OCI-LY3 (cell line): ENCODE results near the gene HSF4.

ENCODE experiments used
- H2AFZ ChIP-seq: fragments of 200-600, 300-600 bp; shearing (Covaris generic); 2 replicates; pipeline ENCODE4 v1.6.0; 2014; ENCODE audit warnings: antibody characterized with exemption, low read depth, low read length
- H3K27ac ChIP-seq: fragments of 200-600, 300-600 bp; sonication (generic); 2 replicates; pipeline ENCODE4 v1.5.1; 2014; ENCODE audit warnings: mild to moderate bottlenecking, low read length, moderate library complexity, mixed read lengths
- H3K27me3 ChIP-seq: fragments of 200-600, 300-600 bp; sonication (generic); 2 replicates; pipeline ENCODE4 v1.6.1; 2014; ENCODE audit warnings: low read depth, low read length, mixed read lengths
- H3K36me3 ChIP-seq: fragments of 200-600, 300-600 bp; sonication (generic); replicated peaks from 2 replicates; pipeline ENCODE3; 2014; ENCODE audit warnings: low read depth, low read length, mixed read lengths
- H3K4me1 ChIP-seq: fragments of 300-600, 200-600 bp; sonication (generic); 2 replicates; pipeline ENCODE4 v1.6.1; 2014; ENCODE audit warnings: low read length, mixed read lengths
- H3K4me2 ChIP-seq: fragments of 200-600, 300-600 bp; sonication (generic); 2 replicates; pipeline ENCODE4 v1.6.1; 2014; ENCODE audit warnings: low read length, mixed read lengths
- H3K4me3 ChIP-seq: fragments of 300-600, 200-600 bp; sonication (generic); 2 replicates; pipeline ENCODE4 v1.5.1; 2014; ENCODE audit warnings: antibody characterized with exemption, mild to moderate bottlenecking, low read length, moderate library complexity
- H3K79me2 ChIP-seq: fragments of 300-600, 200-600 bp; shearing (Covaris generic); 2 replicates; pipeline ENCODE4 v1.6.1; 2014; ENCODE audit warnings: mild to moderate bottlenecking, low read length, mixed read lengths
- H3K9ac ChIP-seq: fragments of 300-600, 200-600 bp; shearing (Covaris generic); 2 replicates; pipeline ENCODE4 v1.6.0; 2014; ENCODE audit warnings: mild to moderate bottlenecking, low read length, moderate library complexity
- H3K9me3 ChIP-seq: fragments of 200-600, 300-600 bp; shearing (Covaris generic); 2 replicates; pipeline ENCODE4 v1.6.1; 2014; ENCODE audit warnings: low read length, mixed read lengths; ENCODE audit not compliant: insufficient read depth
- H4K20me1 ChIP-seq: fragments of 200-600, 300-600 bp; sonication (generic); 2 replicates; pipeline ENCODE4 v1.6.1; 2016; ENCODE audit warnings: low read length, mixed read lengths; ENCODE audit not compliant: insufficient read depth
- EZH2phosphoT487 ChIP-seq: fragments of 200-600 bp; shearing (Covaris generic); IDR thresholded peaks from 2 replicates; pipeline ENCODE4 v1.6.1; 2018; ENCODE audit warnings: antibody characterized with exemption, mixed run types, low read depth
- TF ChIP-seq, protein P1 (sequence below): fragments of 200-600, 300-600 bp; sonication (generic); IDR thresholded peaks from 2 replicates; pipeline ENCODE4 v1.5.1; 2014; ENCODE audit warnings: antibody characterized with exemption, low read length, low read depth

Gene HSF4

DNA sequence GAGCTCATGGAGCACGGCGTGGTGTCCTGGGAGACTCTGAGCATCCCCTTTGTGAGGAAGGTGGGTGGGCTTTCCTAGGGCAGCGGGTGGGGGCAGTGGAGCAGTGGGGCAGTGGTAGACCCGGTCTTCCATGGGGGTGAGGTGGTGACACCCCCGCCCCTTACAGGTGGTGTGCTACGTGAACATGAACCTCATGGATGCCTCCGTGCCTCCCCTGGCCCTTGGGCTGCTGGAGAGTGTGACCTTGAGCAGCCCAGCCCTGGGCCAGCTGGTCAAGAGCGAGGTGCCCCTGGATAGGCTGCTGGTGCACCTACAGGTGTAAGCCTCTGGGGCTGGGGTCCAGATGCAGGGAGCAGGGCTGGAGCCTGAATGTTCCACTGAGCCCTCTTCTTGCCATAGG is 35.9 kb downstream of the HSF4 start:
- TF ChIP-seq, protein P1, sequence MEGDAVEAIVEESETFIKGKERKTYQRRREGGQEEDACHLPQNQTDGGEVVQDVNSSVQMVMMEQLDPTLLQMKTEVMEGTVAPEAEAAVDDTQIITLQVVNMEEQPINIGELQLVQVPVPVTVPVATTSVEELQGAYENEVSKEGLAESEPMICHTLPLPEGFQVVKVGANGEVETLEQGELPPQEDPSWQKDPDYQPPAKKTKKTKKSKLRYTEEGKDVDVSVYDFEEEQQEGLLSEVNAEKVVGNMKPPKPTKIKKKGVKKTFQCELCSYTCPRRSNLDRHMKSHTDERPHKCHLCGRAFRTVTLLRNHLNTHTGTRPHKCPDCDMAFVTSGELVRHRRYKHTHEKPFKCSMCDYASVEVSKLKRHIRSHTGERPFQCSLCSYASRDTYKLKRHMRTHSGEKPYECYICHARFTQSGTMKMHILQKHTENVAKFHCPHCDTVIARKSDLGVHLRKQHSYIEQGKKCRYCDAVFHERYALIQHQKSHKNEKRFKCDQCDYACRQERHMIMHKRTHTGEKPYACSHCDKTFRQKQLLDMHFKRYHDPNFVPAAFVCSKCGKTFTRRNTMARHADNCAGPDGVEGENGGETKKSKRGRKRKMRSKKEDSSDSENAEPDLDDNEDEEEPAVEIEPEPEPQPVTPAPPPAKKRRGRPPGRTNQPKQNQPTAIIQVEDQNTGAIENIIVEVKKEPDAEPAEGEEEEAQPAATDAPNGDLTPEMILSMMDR = no peak
- no peak for TF ChIP-seq EZH2phosphoT487
- Histone ChIP-seq H3K4me3 (no peak overlapping the region), H4K20me1 (no peaks in the 10 kb centered on the region), H3K9ac (no peak overlapping the region), H3K27ac (no peak overlapping the region), H3K79me2 (no peaks in the 10 kb centered on the region), H3K36me3 (peaks cover 52% of the 10 kb centered on the region), H3K4me2 (no peak overlapping the region), H3K9me3 (no peaks in the 10 kb centered on the region), H3K4me1 (no peaks in the 10 kb centered on the region), H3K27me3 (no peaks in the 10 kb centered on the region), H2AFZ (no peak overlapping the region)

DNA sequence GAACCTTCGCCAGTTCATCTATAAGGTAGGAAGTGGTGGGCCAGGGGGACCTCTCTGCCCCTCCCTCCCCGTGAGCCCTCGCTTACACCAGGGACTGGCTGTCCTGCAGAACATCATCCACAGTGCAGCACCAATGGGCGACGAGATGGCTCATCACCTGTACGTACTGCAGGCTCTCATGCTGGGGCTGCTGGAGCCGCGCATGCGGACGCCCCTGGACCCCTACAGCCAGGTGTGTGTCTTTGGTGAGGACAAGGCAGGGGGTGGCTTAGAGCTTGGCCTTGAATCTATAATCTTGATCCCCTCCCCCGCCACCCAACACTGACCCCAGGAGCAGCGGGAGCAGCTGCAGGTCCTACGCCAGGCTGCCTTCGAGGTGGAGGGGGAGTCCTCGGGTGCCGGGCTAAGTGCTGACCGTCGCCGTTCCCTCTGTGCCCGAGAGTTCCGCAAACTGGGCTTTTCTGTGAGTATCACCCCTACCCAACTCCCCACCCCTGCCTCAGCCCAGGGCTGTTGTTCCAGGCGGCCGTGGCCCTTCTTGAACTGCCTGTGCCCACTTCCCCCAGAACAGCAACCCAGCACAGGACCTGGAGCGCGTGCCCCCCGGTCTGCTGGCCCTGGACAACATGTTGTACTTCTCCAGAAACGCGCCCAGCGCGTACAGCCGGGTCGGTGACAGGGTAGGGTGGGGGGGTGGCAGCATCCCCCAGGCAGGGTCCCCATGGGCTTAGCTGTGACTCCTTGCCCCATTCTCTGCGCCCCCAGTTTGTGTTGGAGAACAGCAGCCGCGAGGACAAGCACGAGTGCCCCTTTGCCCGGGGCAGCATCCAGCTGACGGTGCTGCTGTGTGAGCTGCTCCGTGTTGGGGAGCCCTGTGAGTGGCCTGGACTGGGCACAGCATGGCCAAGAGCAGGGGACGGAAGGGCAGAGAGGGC is 37.1 kb downstream of the HSF4 start:
- Histone ChIP-seq H3K9ac (no peak overlapping the region), H2AFZ (no peak overlapping the region), H3K27ac (no peak overlapping the region), H3K4me3 (no peak overlapping the region), H3K4me1 (no peaks in the 10 kb centered on the region), H3K4me2 (no peak overlapping the region), H3K27me3 (no peaks in the 10 kb centered on the region), H3K36me3 (peaks cover 40% of the 10 kb centered on the region), H4K20me1 (0 out of 2 replicates have a peak, but pooled peaks cover 3% of the 10 kb centered on the region), H3K9me3 (no peaks in the 10 kb centered on the region), H3K79me2 (no peaks in the 10 kb centered on the region)
- TF ChIP-seq EZH2phosphoT487 = no peak
- TF ChIP-seq, protein P1 = no peak

DNA sequence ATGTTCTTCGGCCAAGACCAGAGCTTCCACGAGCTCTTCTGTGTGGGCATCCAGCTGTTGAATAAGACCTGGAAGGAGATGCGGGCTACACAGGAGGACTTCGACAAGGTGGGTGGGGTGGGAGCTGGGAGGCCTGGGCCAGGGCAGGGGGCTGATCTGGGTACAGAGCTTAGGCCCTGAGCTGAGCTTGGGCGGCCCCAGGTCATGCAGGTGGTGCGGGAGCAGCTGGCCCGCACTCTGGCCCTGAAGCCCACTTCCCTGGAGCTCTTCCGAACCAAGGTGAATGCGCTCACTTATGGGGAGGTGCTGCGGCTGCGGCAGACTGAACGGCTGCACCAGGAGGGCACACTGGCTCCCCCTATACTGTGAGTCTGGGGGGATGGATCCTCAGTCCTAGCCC is 37.9 kb downstream of the HSF4 start:
- Histone ChIP-seq H3K9me3 (no peaks in the 10 kb centered on the region), H3K79me2 (no peaks in the 10 kb centered on the region), H4K20me1 (0 out of 2 replicates have a peak, but pooled peaks cover 3% of the 10 kb centered on the region), H3K4me2 (no peak overlapping the region), H3K27me3 (no peaks in the 10 kb centered on the region), H3K36me3 (peaks cover 34% of the 10 kb centered on the region), H3K9ac (no peak overlapping the region), H2AFZ (no peak overlapping the region), H3K4me1 (no peaks in the 10 kb centered on the region), H3K4me3 (no peak overlapping the region), H3K27ac (no peak overlapping the region)
- TF ChIP-seq EZH2phosphoT487 = no peak
- TF ChIP-seq, protein P1 = no peak

DNA sequence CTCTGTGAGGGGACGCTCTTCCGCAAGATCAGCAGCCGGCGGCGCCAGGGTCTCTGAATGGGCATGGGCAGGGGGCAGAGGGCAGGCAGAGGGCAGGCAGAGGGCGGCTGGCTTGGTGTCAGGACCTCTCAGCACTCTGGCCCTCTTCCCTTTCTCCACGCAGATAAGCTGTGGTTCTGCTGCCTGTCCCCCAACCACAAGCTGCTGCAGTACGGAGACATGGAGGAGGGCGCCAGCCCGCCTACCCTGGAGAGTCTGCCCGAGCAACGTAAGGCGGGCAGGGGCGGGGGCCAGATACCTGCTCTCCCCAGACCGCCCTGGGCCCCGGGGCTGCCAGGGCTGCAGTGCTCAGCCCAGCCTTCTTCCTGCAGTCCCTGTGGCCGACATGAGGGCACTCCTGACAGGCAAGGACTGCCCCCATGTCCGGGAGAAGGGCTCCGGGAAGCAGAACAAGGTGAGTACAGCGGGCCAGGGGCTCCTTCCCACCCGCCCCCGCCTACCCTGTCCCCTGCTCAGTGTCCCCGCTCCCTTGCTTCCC is 38.5 kb downstream of the HSF4 start:
- no peak overlapping the region for H2AFZ ChIP-seq
- H3K36me3 ChIP-seq = peaks cover 29% of the 10 kb centered on the region
- no peaks in the 10 kb centered on the region for H3K9me3 ChIP-seq
- H4K20me1 ChIP-seq = 0 out of 2 replicates have a peak, but pooled peaks cover 3% of the 10 kb centered on the region
- no peak overlapping the region for H3K9ac ChIP-seq
- H3K27me3 ChIP-seq = no peaks in the 10 kb centered on the region
- no peaks in the 10 kb centered on the region for H3K79me2 ChIP-seq
- H3K4me1 ChIP-seq = no peaks in the 10 kb centered on the region
- no peak for TF ChIP-seq EZH2phosphoT487
- TF ChIP-seq, protein P1 = no peak
- no peak overlapping the region for H3K4me3 ChIP-seq
- no peak overlapping the region for H3K4me2 ChIP-seq
- no peak overlapping the region for H3K27ac ChIP-seq
